Stimulated activated CD8-positive, alpha-beta memory T cell treated with anti-CD3 and anti-CD28 coated beads, Interleukin-7, amount 100 ng/mL, for 4 hours (primary cell): ENCODE results near the gene FAM180B.

Experiments used
- DNase-seq, 2 donors: peaks; one replicate each; pipeline ENCODE4 v3.0.0-alpha.2; 2020; ENCODE audit warnings: low read depth in 2 of 2

Gene FAM180B

GRCh38 chr11:47569646-47570045 lies 16.8 kb upstream of the FAM180B start:
- no peak for DNase-seq

DNA sequence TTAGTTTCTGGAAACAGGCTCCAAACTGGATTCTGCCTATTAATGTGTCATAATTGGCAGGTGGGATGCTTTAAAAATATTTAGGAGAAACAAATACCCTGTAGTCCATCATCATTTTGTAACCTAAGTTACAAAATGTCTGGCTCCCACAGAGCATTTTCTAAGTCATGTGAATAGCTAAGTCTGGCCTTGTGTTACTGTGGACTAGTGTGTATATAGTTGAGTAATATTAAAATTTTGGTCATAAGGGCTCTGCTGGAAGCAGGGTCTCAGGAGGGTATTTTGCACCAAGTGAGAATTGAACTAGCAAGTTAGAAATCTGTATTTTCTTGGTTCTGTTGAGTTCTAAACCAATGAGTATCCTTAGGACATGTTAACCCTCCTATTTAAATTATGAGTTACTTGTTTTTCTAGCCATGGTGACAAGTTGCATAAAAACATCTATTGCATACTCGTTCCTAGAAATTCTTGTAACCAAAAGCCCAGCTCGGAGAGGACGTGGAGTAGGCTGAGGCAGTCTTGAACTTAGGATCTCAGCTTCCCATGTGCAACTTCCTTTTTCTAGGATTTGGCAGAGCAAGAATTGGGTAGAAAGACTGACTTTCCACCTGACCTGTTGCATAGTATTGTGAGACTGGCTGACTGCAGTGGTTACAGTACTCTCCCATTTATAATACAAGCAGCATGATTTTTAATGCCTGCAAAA lies 15.7 kb upstream of the FAM180B start:
- no peak for DNase-seq

DNA sequence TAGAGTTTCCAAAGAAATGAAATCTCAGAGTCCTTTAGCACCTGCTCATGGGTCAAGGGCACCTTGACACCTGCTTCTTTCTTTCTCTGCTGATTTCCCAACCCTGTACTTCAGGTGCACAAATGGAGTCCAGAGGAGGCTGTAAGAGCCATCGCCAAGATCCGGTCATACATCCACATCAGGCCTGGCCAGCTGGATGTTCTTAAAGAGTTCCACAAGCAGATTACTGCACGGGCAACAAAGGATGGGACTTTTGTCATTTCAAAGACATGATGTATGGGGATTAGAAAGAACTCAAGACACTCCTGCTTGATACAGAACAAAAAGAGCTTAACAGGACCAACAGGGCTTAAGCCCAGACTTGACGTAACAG lies 15.1 kb upstream of the FAM180B start:
- DNase-seq = no peak

DNA sequence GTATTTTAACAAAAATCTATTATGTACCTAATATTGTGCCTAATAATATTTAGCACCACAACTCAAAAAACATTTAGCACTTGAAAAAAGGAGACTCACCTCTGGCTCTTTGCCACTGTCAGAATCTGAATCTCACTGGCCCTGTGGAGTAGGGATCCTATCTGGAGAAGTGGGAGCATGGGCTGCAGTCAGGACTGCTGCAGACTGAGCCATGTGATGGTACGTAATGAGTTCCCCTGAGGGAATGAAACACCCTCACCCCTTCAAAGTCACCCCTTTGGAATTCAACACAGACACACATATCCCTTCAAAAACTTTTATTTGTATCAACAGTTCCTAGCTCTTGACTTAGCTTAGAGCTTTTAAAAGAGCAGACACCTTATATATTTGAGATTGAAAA lies 14.6 kb upstream of the FAM180B start:
- DNase-seq = no peak

- no peak for DNase-seq
Observed at GRCh38 chr11:47572715-47573255, 13.7 kb upstream of the FAM180B start.

GRCh38 chr11:47573321-47573720 lies 13.2 kb upstream of the FAM180B start:
- DNase-seq = no peak

DNA sequence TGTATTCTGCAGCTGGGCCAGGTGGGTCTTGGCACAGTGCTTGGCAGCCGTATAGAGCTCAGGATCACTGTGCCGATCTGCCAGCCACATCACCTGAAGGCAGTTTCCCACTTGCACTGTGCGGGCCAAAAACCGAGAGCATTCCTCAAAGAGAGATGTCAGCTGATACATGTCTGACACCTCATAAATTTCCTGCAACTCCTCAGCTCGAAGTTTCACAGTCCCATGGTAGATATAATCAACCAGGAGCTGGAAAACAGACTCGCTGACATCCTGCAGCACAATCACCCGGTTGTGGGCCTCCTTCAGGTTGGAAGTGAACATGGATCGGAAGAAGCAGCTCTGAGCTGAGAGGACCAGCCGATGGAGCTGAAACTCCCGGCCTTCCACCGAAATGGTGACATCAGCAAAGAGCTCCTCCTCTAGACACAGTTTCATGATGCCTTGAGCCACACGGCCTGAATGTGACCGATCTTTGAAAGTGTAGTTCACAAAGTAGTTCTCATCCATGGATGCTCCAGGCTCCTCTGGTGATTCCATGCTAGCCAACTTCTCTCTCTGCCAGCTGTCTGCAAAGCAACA lies 8.9 kb upstream of the FAM180B start:
- DNase-seq = no peak

GRCh38 chr11:47578524-47579494 lies 7.7 kb upstream of the FAM180B start, which contains the start of the genes KBTBD4 and NDUFS3:
KBTBD4 (minus strand) TSS chr11:47578970; CDS start chr11:47578951, 19 bp downstream.
NDUFS3 (plus strand) TSS chr11:47579074; CDS start chr11:47579092, 18 bp downstream.
- peak; percentile 76 to 80 for DNase-seq

GRCh38 chr11:47583844-47584243 lies 2.6 kb upstream of the FAM180B start:
- DNase-seq = no peak

- no peak for DNase-seq
Observed at GRCh38 chr11:47587039-47587716, 700 bp downstream of the FAM180B start.

GRCh38 chr11:47587723-47588326 lies 1.3 kb downstream of the FAM180B start:
- no peak for DNase-seq

GRCh38 chr11:47589118-47589517 lies 2.6 kb downstream of the FAM180B start:
- DNase-seq = no peak

GRCh38 chr11:47589584-47589976 lies 3.1 kb downstream of the FAM180B start:
- no peak for DNase-seq

- DNase-seq = no peak
Observed at GRCh38 chr11:47589977-47590861, 3.7 kb downstream of the FAM180B start.

GRCh38 chr11:47591764-47592163 lies 5.3 kb downstream of the FAM180B start:
- no peak for DNase-seq

DNA sequence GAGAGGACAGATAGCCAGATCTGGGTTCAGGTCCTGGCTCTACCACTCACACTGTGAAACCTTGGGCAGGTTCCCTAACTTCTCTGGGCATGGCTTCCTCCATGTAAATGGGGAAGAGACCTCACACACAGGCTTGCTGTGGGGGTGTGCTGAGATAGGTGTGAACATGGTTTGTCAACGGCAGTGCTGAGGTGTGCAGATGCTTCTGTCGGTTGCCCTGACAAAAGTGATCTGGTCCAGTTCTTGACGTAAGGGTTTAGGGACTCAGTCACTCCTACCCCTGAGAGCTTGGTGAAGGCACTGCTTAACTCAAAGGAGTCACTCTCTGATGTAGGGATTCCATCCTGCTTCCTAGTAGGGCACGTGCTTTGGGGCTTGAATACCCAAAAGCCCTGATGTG lies 5.8 kb downstream of the FAM180B start:
- DNase-seq = no peak

DNA sequence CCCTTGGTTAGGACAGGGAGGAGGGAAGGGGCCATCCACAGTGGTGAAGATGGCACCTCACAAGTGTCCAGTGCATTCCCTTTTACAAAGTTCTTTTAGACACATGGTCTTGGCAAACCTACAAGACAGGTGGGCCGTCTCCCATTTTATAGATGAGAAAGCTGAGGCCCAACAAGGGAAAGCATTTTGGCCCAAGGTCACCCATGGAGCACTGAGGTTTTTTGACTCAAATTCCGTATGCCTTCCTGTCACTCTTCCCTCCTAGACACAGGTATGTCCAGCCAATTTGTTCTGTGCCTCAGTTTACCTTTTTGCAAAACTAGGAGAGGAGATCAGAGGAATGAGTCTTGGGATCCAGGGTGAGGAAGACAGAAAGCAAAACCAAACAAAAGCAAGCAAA lies 6.5 kb downstream of the FAM180B start:
- no peak for DNase-seq

- no peak for DNase-seq
Observed at GRCh38 chr11:47593492-47593933, 7.0 kb downstream of the FAM180B start.

- no peak for DNase-seq
Observed at GRCh38 chr11:47593934-47594855, 7.7 kb downstream of the FAM180B start, which contains the start of gene C1QTNF4. C1QTNF4 (minus strand) TSS chr11:47594411; CDS start chr11:47590810, 3,601 bp downstream.
